ENCODE data around the gene TRIM47.

TRIM47 gene

DNA sequence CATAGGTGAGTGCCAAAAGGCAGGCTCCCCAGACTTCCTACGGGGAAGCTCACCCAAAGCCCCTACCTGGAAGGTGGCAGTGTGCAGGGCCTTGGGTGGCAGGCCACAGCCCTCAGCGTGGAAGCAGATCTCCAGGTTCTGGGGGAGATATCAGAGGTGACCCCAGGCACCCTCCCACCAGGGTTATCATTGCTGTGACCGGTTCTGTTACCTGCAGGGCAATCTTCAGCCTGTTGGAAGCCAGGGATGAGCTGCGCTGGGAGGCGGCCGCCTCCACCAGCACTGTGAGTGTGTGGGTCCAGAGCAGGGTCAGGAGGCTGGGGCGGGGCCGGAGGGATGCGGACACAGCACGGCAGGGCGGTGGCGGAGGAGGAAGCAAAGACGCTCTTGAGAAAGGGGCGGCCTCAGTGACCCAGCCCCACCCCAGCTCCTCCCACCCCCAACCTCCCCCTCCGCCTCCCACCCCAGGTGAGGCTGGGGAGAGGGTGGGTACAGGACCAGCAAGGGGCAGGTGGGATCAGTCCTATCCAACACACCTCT, 47.3 kb downstream of the TRIM47 start:
- ATAC-seq (no peak), DNase-seq (no peak)
- H3K4me1 Mint-ChIP-seq = peaks cover 40% of the 10 kb centered on the region
- H3K9me3 Mint-ChIP-seq = no peaks in the 10 kb centered on the region
- H3K27me3 Mint-ChIP-seq = no peaks in the 10 kb centered on the region
- no peak overlapping the region for H3K4me3 Mint-ChIP-seq
- H3K27ac Mint-ChIP-seq = no peak overlapping the region
- peaks cover 26% of the 10 kb centered on the region for H3K36me3 Mint-ChIP-seq (ENCODE audit: low read depth)

DNA sequence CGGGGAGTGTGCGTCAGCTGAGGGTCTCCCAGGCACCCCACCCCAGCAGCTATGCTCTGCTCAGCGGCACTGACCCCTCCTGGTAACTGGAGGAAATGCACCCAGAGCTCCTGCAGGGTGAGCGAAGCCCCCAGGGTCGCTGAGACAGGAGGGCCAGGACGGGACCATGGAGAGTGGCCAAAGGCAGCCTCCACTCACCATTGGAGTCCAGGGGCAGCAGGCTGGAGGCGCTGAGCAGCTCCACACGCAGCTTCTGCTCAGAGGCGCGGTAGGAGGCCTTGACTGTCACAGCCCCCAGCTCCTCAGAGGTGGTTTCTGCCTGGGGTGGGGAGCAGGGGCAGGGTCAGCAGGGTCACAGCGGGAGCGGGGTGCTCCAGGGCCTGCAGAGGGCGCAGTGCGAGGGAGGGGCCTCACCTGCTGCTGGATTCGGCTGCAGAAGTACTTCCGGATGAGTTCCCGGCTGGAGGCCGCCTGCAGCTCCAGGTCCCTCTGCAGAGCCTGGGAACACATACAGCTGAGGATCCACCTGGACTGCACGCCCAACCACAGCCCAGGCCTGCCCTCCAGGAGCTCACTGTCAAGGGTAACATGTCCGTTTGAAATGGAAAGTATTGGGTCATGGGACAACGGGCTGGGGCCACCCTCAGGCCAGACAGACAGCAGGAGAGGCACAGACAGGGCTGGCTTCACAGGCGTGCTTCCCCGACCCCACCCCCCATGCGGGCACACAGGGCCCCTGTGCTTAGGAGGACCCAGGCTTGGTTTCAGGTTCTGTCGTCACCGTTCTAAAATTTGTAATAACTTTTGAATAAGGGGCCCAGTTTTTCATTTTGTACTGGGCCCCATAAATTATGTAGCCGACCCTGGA, 48.0 kb downstream of the TRIM47 start:
- H3K27ac Mint-ChIP-seq = no peak overlapping the region
- peaks cover 26% of the 10 kb centered on the region for H3K36me3 Mint-ChIP-seq (ENCODE audit: low read depth)
- peak; percentile 54 for DNase-seq
- H3K4me3 Mint-ChIP-seq = no peak overlapping the region
- H3K27me3 Mint-ChIP-seq = no peaks in the 10 kb centered on the region
- peaks cover 40% of the 10 kb centered on the region for H3K4me1 Mint-ChIP-seq
- no peak for ATAC-seq
- no peaks in the 10 kb centered on the region for H3K9me3 Mint-ChIP-seq

DNA sequence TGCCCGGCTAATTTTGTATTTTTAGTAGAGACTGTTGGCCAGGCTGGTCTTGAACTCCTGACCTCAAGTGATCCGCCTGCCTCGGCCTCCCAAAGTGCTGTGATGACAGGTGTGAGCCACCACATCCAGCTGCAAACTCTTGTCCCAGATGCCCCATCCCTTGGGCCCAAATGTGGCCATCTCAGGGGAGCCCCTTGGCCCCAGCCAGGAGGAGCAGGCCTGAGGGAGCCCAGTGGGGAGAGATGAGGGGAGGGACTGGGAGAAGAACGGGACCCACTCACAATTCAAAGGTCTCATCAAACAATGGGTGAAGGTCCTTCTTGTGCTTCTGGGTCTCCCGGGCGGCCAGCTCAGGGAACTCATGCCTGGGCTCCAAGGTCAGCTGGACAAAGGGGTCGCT, 48.6 kb downstream of the TRIM47 start:
- Mint-ChIP-seq H3K27ac (no peak overlapping the region), H3K4me3 (no peak overlapping the region), H3K36me3 (ENCODE audit: low read depth) (peaks cover 26% of the 10 kb centered on the region), H3K9me3 (no peaks in the 10 kb centered on the region), H3K27me3 (no peaks in the 10 kb centered on the region), H3K4me1 (peaks cover 37% of the 10 kb centered on the region)
- ATAC-seq (no peak), DNase-seq (no peak)

DNA sequence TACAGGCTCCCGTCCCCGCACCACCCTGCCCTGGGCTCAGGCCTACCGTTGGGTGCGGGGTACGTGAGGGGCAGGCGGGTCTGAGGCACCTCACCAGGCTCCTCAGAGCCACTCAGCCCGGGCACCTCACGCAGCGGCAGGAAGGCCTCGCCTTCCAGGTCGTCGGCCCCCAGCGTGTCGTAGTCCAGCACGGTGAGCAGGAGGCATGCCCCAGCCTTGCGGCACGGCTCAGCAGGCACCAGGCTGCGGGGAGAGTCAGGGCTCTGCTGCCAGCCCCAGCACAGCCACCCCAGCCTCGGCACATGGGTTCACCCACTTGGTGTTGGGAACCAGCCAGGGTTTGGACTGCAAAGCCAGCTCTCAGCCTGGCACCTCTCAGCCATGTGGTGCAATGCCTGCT, 49.6 kb downstream of the TRIM47 start:
- peaks cover 27% of the 10 kb centered on the region for H3K4me1 Mint-ChIP-seq
- no peak overlapping the region for H3K4me3 Mint-ChIP-seq
- no peaks in the 10 kb centered on the region for H3K9me3 Mint-ChIP-seq
- DNase-seq = no peak
- H3K36me3 Mint-ChIP-seq (ENCODE audit: low read depth) = peaks cover 20% of the 10 kb centered on the region
- ATAC-seq = no peak
- H3K27me3 Mint-ChIP-seq = no peaks in the 10 kb centered on the region
- H3K27ac Mint-ChIP-seq = no peak overlapping the region

DNA sequence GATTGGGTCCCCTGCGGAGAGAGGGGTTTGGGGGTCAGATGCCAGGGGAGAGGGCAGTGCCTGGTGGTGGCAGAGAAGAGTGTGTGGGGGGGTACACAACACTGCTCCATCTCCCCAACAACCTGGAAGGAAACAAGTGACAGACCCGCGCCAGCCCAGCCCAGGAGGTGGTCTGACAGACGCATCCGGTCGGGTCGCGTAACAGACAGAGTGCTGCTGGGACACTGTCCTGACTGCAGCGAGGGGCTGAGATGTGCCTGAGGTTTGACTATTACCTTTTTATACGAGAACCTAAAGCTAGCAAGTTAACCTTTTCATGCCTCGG, 50.3 kb downstream of the TRIM47 start:
- Mint-ChIP-seq H3K36me3 (ENCODE audit: low read depth) (peaks cover 15% of the 10 kb centered on the region), H3K4me3 (no peak overlapping the region), H3K27ac (peak overlapping the region; percentile 67), H3K4me1 (peaks cover 20% of the 10 kb centered on the region), H3K9me3 (no peaks in the 10 kb centered on the region), H3K27me3 (no peaks in the 10 kb centered on the region)
- ATAC-seq (no peak), DNase-seq (no peak)

DNA sequence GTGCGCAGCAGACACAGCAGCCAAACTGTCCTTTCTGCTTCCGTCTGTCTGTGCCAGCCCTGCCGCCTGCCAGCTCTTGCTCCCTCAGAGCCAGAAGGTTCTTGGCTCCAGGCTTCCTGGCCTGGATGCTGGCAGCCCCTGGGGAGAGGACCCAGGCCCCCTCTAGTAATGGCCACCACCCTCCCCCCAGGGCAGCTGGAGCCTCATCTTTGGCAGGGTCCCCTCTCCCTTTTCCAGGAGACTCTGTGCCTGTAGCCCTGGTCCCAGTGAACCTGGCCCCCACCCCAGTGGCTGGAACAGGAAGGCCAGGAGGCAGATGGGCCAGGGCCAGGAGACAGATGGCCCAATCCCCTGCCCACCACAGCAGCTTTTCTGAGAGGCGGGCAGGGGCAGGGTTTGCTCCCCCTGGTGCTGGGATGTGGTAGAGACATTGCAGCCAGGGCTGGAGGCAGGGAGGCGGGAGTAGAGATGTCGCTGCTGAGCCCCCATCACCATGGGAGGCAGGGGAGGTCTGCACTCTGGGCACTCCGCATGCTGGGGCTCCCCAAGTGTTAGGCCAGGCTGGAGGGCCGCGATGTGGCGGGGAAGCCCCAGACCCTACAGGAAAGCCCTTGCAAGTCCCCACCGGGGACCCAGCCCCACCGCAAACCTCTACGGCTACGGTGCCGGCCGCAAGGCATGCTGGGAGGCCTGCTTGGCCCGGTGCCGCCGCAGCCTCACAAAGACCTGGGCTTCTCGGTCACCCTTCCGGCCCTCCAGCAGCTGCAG, 50.9 kb downstream of the TRIM47 start:
- peaks cover 14% of the 10 kb centered on the region for H3K36me3 Mint-ChIP-seq (ENCODE audit: low read depth)
- H3K27ac Mint-ChIP-seq = peak overlapping the region; percentile 67

DNA sequence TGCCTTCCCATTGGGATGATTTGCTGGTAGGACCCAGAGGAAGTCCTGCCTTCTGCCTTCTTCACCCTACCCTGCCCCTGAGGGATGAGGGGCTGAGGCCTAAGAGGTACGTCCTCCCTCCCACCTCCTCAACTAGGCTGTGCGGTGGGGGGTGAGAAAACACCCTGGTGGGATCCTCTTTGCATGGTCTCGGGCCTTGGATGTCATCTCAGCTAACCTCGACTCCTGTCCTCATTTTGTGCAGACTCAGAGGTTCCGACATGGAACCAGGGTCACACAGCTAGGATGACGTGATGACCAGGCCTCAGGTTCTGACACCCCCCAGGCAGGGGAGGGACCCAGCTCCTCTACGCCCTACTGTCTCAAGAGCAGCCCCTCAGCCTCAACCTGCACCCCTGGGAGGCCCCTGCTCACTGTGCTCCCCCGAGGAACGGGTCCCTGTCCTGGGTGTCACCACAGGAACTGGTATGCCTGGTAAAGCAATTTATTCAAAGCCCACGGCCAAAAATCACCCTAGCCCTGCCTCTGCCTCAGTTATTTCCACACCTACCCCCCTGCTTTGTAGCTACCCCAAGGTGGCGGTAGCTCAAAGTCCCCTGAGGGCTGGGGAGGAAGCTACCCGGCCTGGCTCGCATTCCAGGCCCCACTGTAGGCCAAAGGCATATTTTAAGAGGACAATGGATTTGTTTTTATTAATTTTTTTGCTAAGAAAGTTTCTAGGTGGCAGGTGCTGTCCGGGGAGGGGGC, 51.6 kb downstream of the TRIM47 start:
- Mint-ChIP-seq H3K4me3 (no peak overlapping the region), H3K27me3 (no peaks in the 10 kb centered on the region), H3K27ac (no peak overlapping the region), H3K4me1 (peaks cover 16% of the 10 kb centered on the region), H3K9me3 (no peaks in the 10 kb centered on the region), H3K36me3 (ENCODE audit: low read depth) (peaks cover 9% of the 10 kb centered on the region)
- no peak for ATAC-seq
- no peak for DNase-seq

More for the DNA sequence above, 50.9 kb downstream of the TRIM47 start:
- ATAC-seq (peak; percentile 44), DNase-seq (peak; percentile 69)
- Mint-ChIP-seq H3K27me3 (no peaks in the 10 kb centered on the region), H3K4me3 (no peak overlapping the region), H3K9me3 (no peaks in the 10 kb centered on the region), H3K4me1 (peaks cover 16% of the 10 kb centered on the region)

DNA sequence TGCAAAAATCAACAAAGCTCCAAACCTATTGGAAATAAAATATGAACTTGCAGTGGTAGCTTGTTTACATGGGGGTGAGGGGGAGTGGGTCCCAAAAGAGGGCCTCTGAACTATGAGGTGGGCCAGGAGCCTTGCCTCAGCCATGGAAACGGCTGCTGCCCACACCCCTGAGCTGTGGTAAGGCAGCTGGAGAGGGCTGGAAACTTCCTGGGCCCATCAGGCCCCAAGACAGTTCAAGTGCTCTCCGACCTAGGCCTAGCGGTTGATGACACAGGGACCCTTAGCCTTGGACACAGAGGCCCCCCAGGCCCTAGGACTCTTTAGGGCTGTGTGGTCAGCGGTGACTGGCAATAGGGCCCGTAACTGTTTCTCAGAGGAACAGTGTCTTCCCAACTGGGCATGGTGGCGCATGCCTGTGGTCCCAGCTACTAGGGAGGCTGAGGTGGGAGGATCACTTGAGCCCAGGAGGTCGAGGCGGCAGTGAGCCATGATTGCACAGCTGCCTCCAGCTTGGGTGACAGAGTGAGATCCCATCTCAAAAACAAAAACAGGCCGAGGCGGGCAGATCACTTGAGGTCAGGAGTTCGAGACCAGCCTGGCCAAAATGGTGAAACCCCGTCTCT, 52.5 kb downstream of the TRIM47 start:
- ATAC-seq = no peak
- Mint-ChIP-seq H3K9me3 (no peaks in the 10 kb centered on the region), H3K27me3 (no peaks in the 10 kb centered on the region), H3K4me3 (no peak overlapping the region), H3K27ac (no peak overlapping the region), H3K36me3 (ENCODE audit: low read depth) (peaks cover 13% of the 10 kb centered on the region), H3K4me1 (peaks cover 22% of the 10 kb centered on the region)
- no peak for DNase-seq

DNA sequence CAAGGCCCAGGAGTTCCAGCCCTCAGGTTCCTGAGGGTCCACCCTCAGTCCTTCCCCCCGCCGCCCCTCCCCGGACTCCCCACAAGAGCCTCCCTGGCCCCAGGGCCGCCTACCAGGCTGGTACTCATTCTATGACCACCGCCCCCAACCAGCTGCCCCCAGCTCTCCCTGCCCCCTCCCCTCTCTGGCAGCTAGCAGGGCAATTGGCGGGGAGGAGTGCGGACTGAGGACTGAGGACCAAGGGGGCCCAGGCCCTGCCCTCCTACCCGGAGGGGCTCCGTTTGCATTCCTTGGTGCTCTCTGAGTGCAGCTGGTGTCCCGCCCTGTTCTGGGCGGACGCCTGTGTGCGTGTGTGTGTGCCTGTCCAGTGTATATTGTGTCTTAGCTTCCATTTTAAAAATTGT, 53.2 kb downstream of the TRIM47 start:
- Mint-ChIP-seq H3K4me3 (no peak overlapping the region), H3K9me3 (no peaks in the 10 kb centered on the region), H3K36me3 (ENCODE audit: low read depth) (peaks cover 9% of the 10 kb centered on the region), H3K27ac (peak overlapping the region; percentile 68), H3K27me3 (no peaks in the 10 kb centered on the region), H3K4me1 (peaks cover 23% of the 10 kb centered on the region)
- ATAC-seq (no peak), DNase-seq (no peak)

DNA sequence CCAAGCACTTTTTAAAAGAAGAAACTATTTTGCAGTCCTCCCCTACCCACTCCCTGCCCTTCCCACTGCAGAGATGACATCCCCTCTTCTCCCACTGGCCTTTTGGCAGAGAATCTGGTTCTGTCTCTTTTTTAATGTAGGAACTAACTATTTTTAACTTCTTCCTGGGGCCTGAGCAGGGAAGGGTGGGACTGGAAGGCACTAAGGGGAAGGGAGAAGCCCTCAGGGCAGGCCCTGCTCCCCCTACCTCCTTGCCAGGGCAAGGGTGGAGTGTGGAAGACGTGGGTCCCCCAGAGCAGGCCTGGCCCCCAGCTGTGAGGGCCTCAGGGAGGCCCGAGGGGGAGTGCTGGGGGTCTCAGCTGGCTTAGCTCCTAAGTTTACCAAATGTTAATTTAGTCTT, 53.7 kb downstream of the TRIM47 start:
- H3K36me3 Mint-ChIP-seq (ENCODE audit: low read depth) = peaks cover 5% of the 10 kb centered on the region
- peaks cover 23% of the 10 kb centered on the region for H3K4me1 Mint-ChIP-seq
- H3K27me3 Mint-ChIP-seq = no peaks in the 10 kb centered on the region
- DNase-seq (no peak), ATAC-seq (no peak)
- no peak overlapping the region for H3K27ac Mint-ChIP-seq
- no peaks in the 10 kb centered on the region for H3K9me3 Mint-ChIP-seq
- H3K4me3 Mint-ChIP-seq = no peak overlapping the region

Data from activated naive CD8-positive, alpha-beta T cell treated with anti-CD3 and anti-CD28 coated beads, Interleukin-2, amount 50 U/mL, for 24 hours (primary cell).